ENCODE data around the gene OR5A1.
A peak's percentile ranks its signal among the peaks of the same experiment; 100 is the strongest.

The OR5A1 gene

GRCh38 chr11:59436169-59436568 lies at the start of gene OR5A1:
TSS of gene OR5A1 (plus strand) at chr11:59436469. CDS start at chr11:59443169, 6,700 bp downstream.
- no peaks in the 10 kb centered on the region for H3K9me3 ChIP-seq (replicated peaks in 1 of 11)
- H3K4me1 ChIP-seq = peaks cover 0 to 7% (median 0%) of the 10 kb centered on the region in 10 experiments; a peak in 2 of 20 replicates
- H4K20me1 ChIP-seq = no peaks in the 10 kb centered on the region
- no peak within 1 kb of the TSS for H3K4me3 ChIP-seq
- H3K27ac ChIP-seq = no peak within 1 kb of the TSS
- H3K27me3 ChIP-seq = no peaks in the 10 kb centered on the region
- no peak for TF ChIP-seq Cebpa-rat (IDR thresholded peaks at IDR 0.05)
- H3K4me2 ChIP-seq = no peak within 1 kb of the TSS
- H3K9ac ChIP-seq = no peak within 1 kb of the TSS
- H3K36me3 ChIP-seq = no peaks in the 10 kb centered on the region

GRCh38 chr11:59394186-59394585 lies 42.1 kb upstream of the OR5A1 start:
- Histone ChIP-seq H3K4me2 (no peak overlapping the region), H3K27ac (no peak overlapping the region), H3K9me3 (replicated peaks in 1 of 11) (peaks cover 0 to 4% (median 0%) of the 10 kb centered on the region in 11 experiments; a peak in 1 of 22 replicates), H3K4me3 (no peak overlapping the region), H4K20me1 (no peaks in the 10 kb centered on the region), H3K9ac (no peak overlapping the region), H3K27me3 (no peaks in the 10 kb centered on the region; a peak in 1 of 22 replicates), H3K4me1 (no peaks in the 10 kb centered on the region), H3K36me3 (no peaks in the 10 kb centered on the region)
- no peak for TF ChIP-seq Cebpa-rat (IDR thresholded peaks at IDR 0.05)

GRCh38 chr11:59400461-59401261 lies 35.6 kb upstream of the OR5A1 start:
- no peak overlapping the region for H3K4me2 ChIP-seq
- H3K9ac ChIP-seq = no peak overlapping the region
- no peak overlapping the region for H3K27ac ChIP-seq
- no peak overlapping the region for H3K4me3 ChIP-seq
- no peaks in the 10 kb centered on the region for H3K4me1 ChIP-seq
- no peaks in the 10 kb centered on the region; a peak in 1 of 22 replicates for H3K36me3 ChIP-seq
- no peak for TF ChIP-seq Cebpa-rat (IDR thresholded peaks at IDR 0.05)
- no peaks in the 10 kb centered on the region for H4K20me1 ChIP-seq
- no peaks in the 10 kb centered on the region for H3K27me3 ChIP-seq
- peaks cover 29 to 48% (median 43%) of the 10 kb centered on the region in 11 experiments for H3K9me3 ChIP-seq (replicated peaks in 1 of 11)

- Histone ChIP-seq H3K4me3 (no peak overlapping the region), H3K36me3 (no peaks in the 10 kb centered on the region; a peak in 1 of 22 replicates)
- TF ChIP-seq Cebpa-rat (IDR thresholded peaks at IDR 0.05) = no peak
Observed at GRCh38 chr11:59401262-59401552, 35.1 kb upstream of the OR5A1 start.

GRCh38 chr11:59403546-59403945 lies 32.7 kb upstream of the OR5A1 start:
- Histone ChIP-seq H3K4me2 (no peak overlapping the region), H4K20me1 (no peaks in the 10 kb centered on the region), H3K4me1 (no peaks in the 10 kb centered on the region), H3K9me3 (replicated peaks in 1 of 11) (peaks cover 33 to 62% (median 49%) of the 10 kb centered on the region in 11 experiments), H3K36me3 (no peaks in the 10 kb centered on the region; a peak in 1 of 22 replicates), H3K9ac (no peak overlapping the region), H3K4me3 (peak overlapping the region in 1 of 10 experiments; percentile 24; a peak in 3 of 20 replicates), H3K27me3 (no peaks in the 10 kb centered on the region), H3K27ac (no peak overlapping the region)
- TF ChIP-seq Cebpa-rat (IDR thresholded peaks at IDR 0.05) = no peak

More at GRCh38 chr11:59401262-59401552, 35.1 kb upstream of the OR5A1 start:
- Histone ChIP-seq H3K27me3 (no peaks in the 10 kb centered on the region), H3K4me2 (no peak overlapping the region), H3K9ac (no peak overlapping the region), H3K9me3 (replicated peaks in 1 of 11) (peaks cover 29 to 54% (median 43%) of the 10 kb centered on the region in 11 experiments), H3K27ac (no peak overlapping the region), H4K20me1 (no peaks in the 10 kb centered on the region), H3K4me1 (no peaks in the 10 kb centered on the region)

GRCh38 chr11:59413646-59414045 lies 22.6 kb upstream of the OR5A1 start:
- Histone ChIP-seq H3K36me3 (no peaks in the 10 kb centered on the region), H3K4me1 (peaks cover 0 to 11% (median 8%) of the 10 kb centered on the region in 10 experiments; a peak in 11 of 20 replicates), H3K4me3 (no peak overlapping the region), H4K20me1 (no peaks in the 10 kb centered on the region), H3K4me2 (peak overlapping the region in 7 of 11 experiments; percentile 2 to 71 (median 50); a peak in 12 of 22 replicates), H3K27me3 (no peaks in the 10 kb centered on the region), H3K27ac (peak overlapping the region in 4 of 11 experiments; percentile 32 to 52 (median 44); a peak in 4 of 22 replicates), H3K9me3 (replicated peaks in 1 of 11) (peaks cover 19 to 49% (median 28%) of the 10 kb centered on the region in 11 experiments), H3K9ac (no peak overlapping the region)
- TF ChIP-seq Cebpa-rat (IDR thresholded peaks at IDR 0.05) = peak; percentile 35 to 96 (median 84); a peak in 21 of 22 replicates

- no peaks in the 10 kb centered on the region for H4K20me1 ChIP-seq
- no peak overlapping the region for H3K9ac ChIP-seq
- no peak for TF ChIP-seq Cebpa-rat (IDR thresholded peaks at IDR 0.05)
- peaks cover 4 to 34% (median 13%) of the 10 kb centered on the region in 11 experiments; a peak in 21 of 22 replicates for H3K9me3 ChIP-seq (replicated peaks in 1 of 11)
- no peaks in the 10 kb centered on the region for H3K27me3 ChIP-seq
- no peak overlapping the region for H3K4me2 ChIP-seq
- H3K4me1 ChIP-seq = peaks cover 0 to 11% (median 8%) of the 10 kb centered on the region in 10 experiments; a peak in 11 of 20 replicates
- no peaks in the 10 kb centered on the region for H3K36me3 ChIP-seq
- H3K27ac ChIP-seq = no peak overlapping the region
- H3K4me3 ChIP-seq = no peak overlapping the region
Observed at GRCh38 chr11:59415111-59415510, 21.2 kb upstream of the OR5A1 start.

- Histone ChIP-seq H3K27me3 (no peaks in the 10 kb centered on the region), H3K4me1 (peaks cover 0 to 11% (median 8%) of the 10 kb centered on the region in 10 experiments; a peak in 11 of 20 replicates), H3K9me3 (replicated peaks in 1 of 11) (peaks cover 0 to 19% (median 0%) of the 10 kb centered on the region in 11 experiments; a peak in 5 of 22 replicates), H4K20me1 (no peaks in the 10 kb centered on the region), H3K4me3 (no peak overlapping the region), H3K9ac (no peak overlapping the region), H3K4me2 (0 out of 22 replicates have a peak overlapping the region, but pooled peaks of 2 of the 11 experiments have one; percentile 4 to 31), H3K36me3 (no peaks in the 10 kb centered on the region), H3K27ac (no peak overlapping the region)
- TF ChIP-seq Cebpa-rat (IDR thresholded peaks at IDR 0.05) = no peak
Observed at GRCh38 chr11:59416613-59417012, 19.7 kb upstream of the OR5A1 start.

GRCh38 chr11:59417023-59417422 lies 19.2 kb upstream of the OR5A1 start:
- no peak for TF ChIP-seq Cebpa-rat (IDR thresholded peaks at IDR 0.05)
- no peaks in the 10 kb centered on the region for H4K20me1 ChIP-seq
- H3K27ac ChIP-seq = no peak overlapping the region
- H3K4me1 ChIP-seq = peaks cover 1 to 13% (median 9%) of the 10 kb centered on the region in 10 experiments; a peak in 17 of 20 replicates
- H3K4me3 ChIP-seq = no peak overlapping the region
- H3K36me3 ChIP-seq = no peaks in the 10 kb centered on the region
- peak overlapping the region in 3 of 11 experiments; percentile 4 to 31 (median 5); a peak in 1 of 22 replicates for H3K4me2 ChIP-seq
- no peaks in the 10 kb centered on the region for H3K27me3 ChIP-seq
- peaks cover 0 to 18% (median 0%) of the 10 kb centered on the region in 11 experiments; a peak in 5 of 22 replicates for H3K9me3 ChIP-seq (replicated peaks in 1 of 11)
- H3K9ac ChIP-seq = no peak overlapping the region

Measured in BLaER1 treated with 17β-estradiol and CSF1 and Interleukin-3, amounts not matched to agents 10 nM and 100 nM (cell line).